CD14-positive monocyte (primary cell): ENCODE measurements around the gene KIF26A. TPM values are rescaled to one million over a fixed set of nuclear protein-coding genes. Genes with fewer than 3 reads are reported as not detected.
A peak's percentile ranks its signal among the peaks of the same experiment; 100 is the strongest.

Experiments used
- DNase-seq, 3 donors: peaks; one replicate each; pipeline ENCODE4 v3.0.0-alpha.2; 2011 to 2022
- H2AFZ ChIP-seq: 2 replicates; pipeline ENCODE4 v1.6.0; 2012; ENCODE audit warnings: mild to moderate bottlenecking, low read depth, low read length, inconsistent platforms; ENCODE audit not compliant: insufficient read depth, poor library complexity, severe bottlenecking
- H3K27ac ChIP-seq, 2 donors: 1 replicate in 1 of 2; 2 replicates in 1 of 2; pipeline ENCODE4 v1.5.1; 2012 to 2013; ENCODE audit warnings: low read length in 2 of 2, control low read depth in 1 of 2, inconsistent platforms in 1 of 2, low read depth in 1 of 2, mild to moderate bottlenecking in 1 of 2
- H3K27me3 ChIP-seq, 2 donors: one replicate each; pipeline versions ENCODE4 v1.6.0 to v1.6.1; 2011 to 2013; ENCODE audit warnings: low read length in 2 of 2; ENCODE audit not compliant: control insufficient read depth in 2 of 2, insufficient read depth in 2 of 2
- H3K36me3 ChIP-seq, 2 donors: replicated peaks in 1 of 2; 1 replicate in 1 of 2; 2 replicates in 1 of 2; pipeline versions ENCODE4 v1.5.1 to v1.6.1; 2012 to 2013; ENCODE audit warnings: low read length in 2 of 2, control low read depth in 1 of 2, inconsistent platforms in 1 of 2, mild to moderate bottlenecking in 1 of 2; ENCODE audit not compliant: insufficient read depth in 2 of 2, control insufficient read depth in 1 of 2
- H3K4me1 ChIP-seq, 2 donors: 1 replicate in 1 of 2; 2 replicates in 1 of 2; pipeline versions ENCODE4 v1.5.1 to v1.6.1; 2012 to 2013; ENCODE audit warnings: low read length in 2 of 2, control low read depth in 1 of 2, inconsistent platforms in 1 of 2, mild to moderate bottlenecking in 1 of 2, moderate library complexity in 1 of 2; ENCODE audit not compliant: insufficient read depth in 2 of 2, control insufficient read depth in 1 of 2
- H3K4me2 ChIP-seq: replicated peaks from 2 replicates; pipeline ENCODE3; 2012; ENCODE audit warnings: low read length, moderate library complexity, mild to moderate bottlenecking; ENCODE audit not compliant: poor library complexity, severe bottlenecking; ENCODE audit errors: extremely low read depth
- H3K4me3 ChIP-seq, 3 experiments: fragments of 200-600 bp in 1 of 3; sonication (generic) in 1 of 3; replicated peaks in 1 of 3; 1 replicate in 2 of 3; 2 replicates in 1 of 3; pipeline ENCODE4 v1.5.1; 2011 to 2013; ENCODE audit warnings: low read length in 3 of 3, mild to moderate bottlenecking in 3 of 3, control low read depth in 2 of 3, low read depth in 2 of 3, inconsistent platforms in 1 of 3, moderate library complexity in 1 of 3
- H3K79me2 ChIP-seq: 2 replicates; pipeline ENCODE4 v1.6.0; 2012; ENCODE audit warnings: mild to moderate bottlenecking, control low read depth, inconsistent platforms, low read length, moderate library complexity; ENCODE audit not compliant: insufficient read depth
- H3K9ac ChIP-seq: 2 replicates; pipeline ENCODE4 v1.6.0; 2017; ENCODE audit warnings: low read length, mild to moderate bottlenecking; ENCODE audit not compliant: insufficient read depth, poor library complexity, severe bottlenecking
- H3K9me3 ChIP-seq, 2 donors: replicated peaks in 1 of 2; 1 replicate in 1 of 2; 2 replicates in 1 of 2; pipeline versions ENCODE4 v1.5.1 to v1.6.1; 2012 to 2013; ENCODE audit warnings: low read length in 2 of 2, control low read depth in 1 of 2; ENCODE audit not compliant: control insufficient read depth in 1 of 2, insufficient read depth in 1 of 2
- H4K20me1 ChIP-seq: 2 replicates; pipeline ENCODE4 v1.6.0; 2012; ENCODE audit warnings: mild to moderate bottlenecking, low read length, control low read depth, moderate library complexity; ENCODE audit not compliant: insufficient read depth
- H3K27ac Mint-ChIP-seq, 7 donors: one replicate each; pipeline ENCODE4 v1.8.0; 2020; ENCODE audit warnings: mild to moderate bottlenecking in 7 of 7, mixed read lengths in 7 of 7, moderate library complexity in 6 of 7, inconsistent platforms in 2 of 7
- H3K27me3 Mint-ChIP-seq, 3 donors: one replicate each; pipeline ENCODE4 v1.8.0; 2021 to 2022; ENCODE audit warnings: low read depth in 3 of 3, mild to moderate bottlenecking in 3 of 3, mixed read lengths in 3 of 3, moderate library complexity in 3 of 3, inconsistent platforms in 1 of 3
- H3K36me3 Mint-ChIP-seq, 2 donors: one replicate each; pipeline ENCODE4 v1.8.0; 2020; ENCODE audit warnings: mixed read lengths in 2 of 2, inconsistent platforms in 1 of 2, mild to moderate bottlenecking in 1 of 2
- H3K4me1 Mint-ChIP-seq: one replicate; pipeline ENCODE4 v1.8.0; 2020; ENCODE audit warnings: mild to moderate bottlenecking, mixed read lengths
- H3K4me3 Mint-ChIP-seq, 2 donors: one replicate each; pipeline ENCODE4 v1.8.0; 2020; ENCODE audit warnings: mild to moderate bottlenecking in 2 of 2, mixed read lengths in 2 of 2, moderate library complexity in 1 of 2
- H3K9me3 Mint-ChIP-seq, 7 donors: one replicate each; pipeline ENCODE4 v1.8.0; 2020 to 2022; ENCODE audit warnings: mixed read lengths in 7 of 7, mild to moderate bottlenecking in 6 of 7, moderate library complexity in 6 of 7, inconsistent platforms in 2 of 7
- CTCF ChIP-seq: fragments of 200-600 bp; IDR thresholded peaks from one replicate; pipeline ENCODE4 v1.8.0; 2022; ENCODE audit warnings: antibody characterized with exemption, mild to moderate bottlenecking
- WGBS: methylation state at CpG from one replicate; pipeline ENCODE4 v1.1.5; 2013; ENCODE audit warnings: missing lambda C conversion rate; ENCODE audit not compliant: insufficient coverage; 5-methylcytosine and 5-hydroxymethylcytosine counted together
- intact Hi-C, 2 donors: fragments of 100-400 bp; cut with micrococcal nuclease; formaldehyde crosslinking; loops; one replicate each; pipeline versions ENCODE4 v1.15.0 to v1.15.1; 2023
- polyA plus RNA-seq, 3 donors: library from polyadenylated mRNA; depleted of rRNA in 1 of 3; unstranded in 2 of 3; stranded (reverse) in 1 of 3; fragments of 300-500 nt in 2 of 3; fragments of >200 nt in 1 of 3; fragmentation: Illumina TruSeq in 2 of 3; gene quantifications; 1 replicate in 2 of 3; 2 replicates in 1 of 3; pipeline ENCODE4 v1.2.3, GENCODE V29; 2012 to 2021

The KIF26A gene
- polyA plus RNA-seq, 3 donors: not detected

DNA sequence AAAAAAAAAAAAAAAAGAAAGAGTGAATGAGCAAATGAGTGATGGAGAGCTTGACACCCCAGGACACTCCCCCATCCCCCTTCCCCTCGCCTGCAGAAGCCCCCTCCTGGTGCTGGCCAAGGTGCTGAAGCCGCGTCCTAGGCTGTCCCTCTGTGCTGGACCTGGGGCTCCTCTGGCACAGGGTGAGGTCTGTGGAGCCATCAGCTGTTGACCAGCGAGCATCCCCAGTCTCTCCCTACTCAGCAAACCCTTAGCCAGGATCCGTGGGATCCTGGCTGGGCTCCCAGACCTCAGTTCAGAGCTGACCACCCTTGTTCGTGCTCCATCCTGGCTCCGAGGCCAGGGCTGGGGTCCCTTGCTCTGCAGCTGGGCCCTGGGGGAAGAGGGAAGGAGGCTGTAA lies 5.4 kb upstream of the KIF26A start:
- Histone ChIP-seq H3K9me3 (peaks cover 11 to 12% of the 10 kb centered on the region in 2 donors), H3K4me2 (no peak overlapping the region), H3K36me3 (no peaks in the 10 kb centered on the region), H3K4me1 (peaks cover 6 to 10% of the 10 kb centered on the region in 2 donors), H3K27ac (no peak overlapping the region), H4K20me1 (no peaks in the 10 kb centered on the region), H3K27me3 (peaks cover 8 to 33% of the 10 kb centered on the region in 2 donors), H3K9ac (no peak overlapping the region), H3K79me2 (no peaks in the 10 kb centered on the region), H2AFZ (no peak overlapping the region), H3K4me3 (no peak overlapping the region)
- intact Hi-C loops: loop anchor here in 1 of 2 donors (10.0 kb wide), 2 partner anchors 512 to 872 kb away; no protein-coding TSS in a partner anchor
- Mint-ChIP-seq H3K9me3 (peaks cover 8 to 30% (median 14%) of the 10 kb centered on the region in 7 donors), H3K36me3 (no peaks in the 10 kb centered on the region), H3K27ac (no peak overlapping the region), H3K4me3 (no peak overlapping the region), H3K27me3 (peaks cover 44 to 62% (median 59%) of the 10 kb centered on the region in 3 donors), H3K4me1 (peaks cover 11% of the 10 kb centered on the region)
- no peak for TF ChIP-seq CTCF
- 35% methylated on average over 4 of the region's 7 CpGs for WGBS
- no peak for DNase-seq

DNA sequence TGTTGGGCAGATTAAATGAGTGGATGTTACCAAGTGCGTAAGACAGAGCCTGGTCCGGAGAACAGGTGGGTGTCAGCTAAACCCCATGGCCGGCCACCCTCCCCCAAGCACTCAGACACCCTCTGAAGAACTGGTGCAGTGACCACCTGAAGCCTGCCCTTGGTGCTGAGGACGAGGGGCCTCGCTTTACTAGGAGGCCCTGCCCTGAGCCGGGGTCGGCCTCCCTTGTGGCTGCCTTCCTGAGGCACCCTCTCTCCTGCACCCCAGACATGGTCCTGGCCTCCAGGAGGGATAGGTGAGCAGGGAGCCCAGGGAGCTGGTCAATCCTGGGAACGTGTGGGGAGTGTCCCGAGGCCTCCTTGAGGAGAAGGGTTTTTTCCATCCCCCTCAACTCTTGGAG lies 4.9 kb upstream of the KIF26A start:
- Mint-ChIP-seq H3K36me3 (no peaks in the 10 kb centered on the region), H3K4me1 (peaks cover 11% of the 10 kb centered on the region), H3K4me3 (peak overlapping the region in 1 of 2 donors; percentile 32), H3K9me3 (peaks cover 8 to 30% (median 14%) of the 10 kb centered on the region in 7 donors), H3K27ac (no peak overlapping the region), H3K27me3 (peaks cover 43 to 65% (median 59%) of the 10 kb centered on the region in 3 donors)
- peaks cover 8 to 15% of the 10 kb centered on the region in 2 donors for H3K4me1 ChIP-seq
- no peak overlapping the region for H3K27ac ChIP-seq
- H3K4me2 ChIP-seq: no peak overlapping the region
- H3K27me3 ChIP-seq: peaks cover 9 to 36% of the 10 kb centered on the region in 2 donors
- H4K20me1 ChIP-seq: no peaks in the 10 kb centered on the region
- DNase-seq: no peak
- H2AFZ ChIP-seq: no peak overlapping the region
- no peak overlapping the region for H3K4me3 ChIP-seq
- H3K79me2 ChIP-seq: no peaks in the 10 kb centered on the region
- peaks cover 11 to 12% of the 10 kb centered on the region in 2 donors for H3K9me3 ChIP-seq
- 100% methylated on average over 2 of the region's 9 CpGs for WGBS
- intact Hi-C loops: loop anchor here in 1 of 2 donors (10.0 kb wide), 2 partner anchors 511 to 871 kb away; no protein-coding TSS in a partner anchor
- H3K9ac ChIP-seq: no peak overlapping the region
- H3K36me3 ChIP-seq: no peaks in the 10 kb centered on the region
- no peak for TF ChIP-seq CTCF
